OCI-M2 (cell line): ENCODE measurements around the gene CTTNBP2NL.
"Not testable (repeated sequence)": the region's sequence is repeated elsewhere in the genome, so short reads cannot be mapped to it uniquely, and the experiment has no call there.

Experiments used
- DNase-seq: peaks from one replicate; lab custom pipeline; 2025; ENCODE audit not compliant: unreplicated experiment; lab: John Stamatoyannopoulos, UW

CTTNBP2NL gene

GRCh38 chr1:112386024-112386723 is 9.8 kb upstream of the CTTNBP2NL start:
- DNase-seq = no peak

DNA sequence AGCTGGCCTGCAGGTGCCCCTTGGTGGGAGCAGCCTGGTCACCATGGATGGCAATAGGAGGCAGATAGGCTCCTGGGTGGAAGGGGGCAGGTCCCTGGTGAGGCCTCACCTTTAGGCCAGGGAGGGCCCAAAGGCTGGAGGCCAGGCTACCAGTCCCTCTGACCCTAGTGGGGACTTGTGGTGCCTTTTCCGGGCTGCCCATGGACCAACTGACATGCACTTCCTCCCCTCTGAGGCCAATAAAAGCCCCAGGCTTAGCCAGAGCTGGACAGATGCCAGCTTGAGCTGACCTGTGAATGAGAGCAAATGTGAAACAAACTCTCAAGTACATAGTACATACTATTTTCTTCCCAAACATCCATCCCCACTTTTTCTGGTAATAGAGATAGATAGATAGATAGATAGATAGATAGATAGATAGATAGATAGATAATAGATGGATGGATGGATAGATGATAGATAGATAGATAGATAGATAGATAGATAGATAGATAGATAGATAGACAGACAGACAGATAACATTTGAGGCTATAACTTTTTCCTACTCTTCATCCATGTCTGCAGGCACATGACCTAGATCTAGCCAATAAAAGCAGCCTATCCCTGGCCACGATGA is 9.2 kb upstream of the CTTNBP2NL start:
- no peak for DNase-seq

DNA sequence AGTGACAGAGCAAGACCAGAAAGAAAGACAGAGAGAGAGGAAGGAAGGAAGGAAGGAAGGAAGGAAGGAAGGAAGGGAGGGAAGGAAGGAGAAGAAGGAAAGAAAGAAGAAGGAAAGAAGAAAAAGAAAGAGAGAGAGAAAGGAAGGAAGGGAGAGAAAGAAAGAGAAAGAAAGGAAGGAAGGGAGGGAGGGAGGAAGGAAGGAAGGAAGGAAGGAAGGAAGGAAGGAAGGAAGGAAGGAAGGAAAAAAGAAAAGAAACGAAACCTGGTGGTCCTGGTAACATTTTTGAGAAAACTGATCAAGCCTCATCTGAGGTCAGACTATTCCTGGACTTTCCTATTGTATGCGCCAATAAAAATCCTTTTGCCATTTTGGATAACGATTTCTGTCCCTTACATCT is 8.2 kb upstream of the CTTNBP2NL start:
- no peak for DNase-seq

DNA sequence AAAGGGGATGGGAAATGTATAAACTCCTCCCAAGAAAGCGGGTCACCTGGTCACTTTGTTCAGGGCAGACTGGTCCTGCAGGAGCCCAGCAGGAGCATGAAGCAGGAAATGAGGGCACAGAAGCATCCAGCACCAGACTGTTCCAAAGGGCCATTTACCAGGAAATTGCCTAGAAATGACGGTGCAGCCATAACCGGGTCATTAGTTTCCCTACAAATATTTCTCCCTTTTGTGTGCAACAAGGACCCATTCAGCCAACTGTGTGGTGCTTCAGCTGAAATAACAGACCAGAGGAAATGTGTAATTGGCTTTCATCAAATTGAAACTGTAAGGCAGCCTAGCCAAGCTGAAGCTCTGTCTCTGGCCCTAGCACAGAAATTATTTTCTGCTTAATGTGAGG is 7.6 kb upstream of the CTTNBP2NL start:
- no peak for DNase-seq

DNA sequence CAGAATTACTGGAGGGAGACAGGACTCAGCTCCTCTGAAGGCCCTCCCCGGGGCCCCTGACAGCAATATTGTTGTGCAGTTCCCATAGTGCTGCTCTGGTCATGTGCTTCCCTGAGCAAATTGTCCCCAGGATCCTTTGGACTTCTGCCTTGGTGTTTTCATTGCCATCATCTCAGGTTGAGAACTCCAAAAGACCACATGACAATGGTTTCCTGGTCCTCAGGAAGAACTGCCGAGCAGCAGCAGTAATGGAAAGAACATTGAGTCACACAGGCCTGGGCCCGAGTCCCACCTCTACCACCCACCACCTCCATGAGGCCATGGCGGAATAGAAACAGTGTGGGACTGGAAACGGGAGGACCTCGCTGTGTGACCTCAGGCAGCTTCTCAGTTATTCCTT is 6.3 kb upstream of the CTTNBP2NL start:
- DNase-seq = no peak

DNA sequence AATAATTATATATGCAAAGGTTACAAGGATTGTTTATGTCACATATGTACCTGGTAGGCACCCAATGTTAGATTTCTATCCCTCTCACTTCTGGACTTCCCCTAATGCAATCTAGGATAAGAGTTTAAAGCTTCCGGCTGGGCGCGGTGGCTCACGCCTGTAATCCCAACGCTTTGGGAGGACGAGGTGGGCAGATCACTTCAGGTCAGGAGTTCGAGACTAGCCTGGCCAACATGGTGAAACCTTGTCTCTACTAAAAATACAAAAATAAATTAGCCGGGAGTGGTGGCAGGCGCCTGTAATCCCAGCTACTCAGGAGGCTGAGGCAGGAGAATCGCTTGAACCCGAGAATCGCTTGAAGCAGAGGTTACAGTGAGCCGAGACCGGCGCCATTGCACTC is 5.7 kb upstream of the CTTNBP2NL start:
- not testable (repeated sequence) for DNase-seq

DNA sequence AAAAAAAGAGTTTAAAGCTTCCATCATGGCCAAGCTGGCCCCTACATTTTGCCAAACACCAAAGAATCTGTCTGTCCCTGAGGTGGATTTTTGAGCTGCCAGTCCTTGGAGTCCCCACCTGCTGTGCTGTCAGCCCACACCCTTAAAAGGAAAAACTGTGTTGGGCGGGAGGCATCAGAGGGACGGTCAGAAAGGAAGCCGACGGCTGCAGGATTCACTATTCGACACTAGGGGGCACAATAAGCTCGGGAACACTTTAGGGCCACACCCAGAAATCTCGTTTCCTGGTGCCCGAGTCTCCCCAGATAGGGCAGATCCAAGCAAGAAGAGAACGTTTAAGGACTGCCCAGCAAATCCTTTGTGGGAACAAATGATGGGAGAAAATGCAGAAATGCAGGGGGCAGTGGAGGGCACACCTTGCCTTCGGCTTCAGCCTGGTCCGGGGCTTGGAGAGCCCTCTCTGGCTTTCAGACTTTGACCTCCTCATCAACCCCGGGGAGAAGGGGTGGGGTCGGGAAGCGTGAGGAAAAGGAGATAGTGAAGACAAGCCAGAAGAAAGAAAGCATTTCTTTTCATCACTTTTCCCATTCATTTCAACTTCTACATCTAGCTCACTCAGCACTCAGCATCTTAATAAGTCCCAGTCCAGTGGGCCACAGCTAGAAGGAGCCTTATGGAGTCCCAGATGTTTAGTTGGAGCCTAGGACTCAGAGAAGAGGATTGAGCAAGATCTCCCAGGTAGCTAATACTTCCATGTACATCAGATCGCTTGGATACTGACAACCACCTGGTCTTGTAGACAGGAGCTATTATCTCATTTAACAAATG is 5.0 kb upstream of the CTTNBP2NL start:
- peak; percentile 79 for DNase-seq

GRCh38 chr1:112391603-112391940 is 4.4 kb upstream of the CTTNBP2NL start:
- DNase-seq = no peak

- no peak for DNase-seq
Observed at GRCh38 chr1:112393631-112393974, 2.4 kb upstream of the CTTNBP2NL start.

GRCh38 chr1:112394743-112395062 is 1.3 kb upstream of the CTTNBP2NL start:
- DNase-seq = no peak

- DNase-seq = no peak
Observed at GRCh38 chr1:112395256-112395820, 676 bp upstream of the CTTNBP2NL start.

- DNase-seq = no peak
Observed at GRCh38 chr1:112396653-112397471, 848 bp downstream of the CTTNBP2NL start.

DNA sequence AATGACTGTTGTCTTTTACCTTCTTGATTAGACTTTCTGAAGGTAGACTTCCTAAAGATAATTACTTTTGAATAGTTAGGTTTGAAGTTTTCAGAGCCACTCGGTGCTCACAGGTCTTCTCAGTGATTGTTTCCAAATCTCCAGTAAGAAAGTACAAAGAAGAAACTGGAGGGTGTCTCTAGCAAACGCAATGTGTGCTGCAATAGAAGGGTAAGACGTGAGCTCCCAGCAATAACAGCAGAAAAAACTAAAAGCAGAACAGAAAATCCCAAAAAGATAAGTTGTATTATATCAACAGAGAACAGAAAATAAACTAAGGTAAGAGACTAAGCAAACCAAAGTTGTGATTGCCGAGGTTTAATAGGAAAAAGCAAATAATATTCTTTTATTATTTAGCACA is 1.8 kb downstream of the CTTNBP2NL start:
- no peak for DNase-seq

DNA sequence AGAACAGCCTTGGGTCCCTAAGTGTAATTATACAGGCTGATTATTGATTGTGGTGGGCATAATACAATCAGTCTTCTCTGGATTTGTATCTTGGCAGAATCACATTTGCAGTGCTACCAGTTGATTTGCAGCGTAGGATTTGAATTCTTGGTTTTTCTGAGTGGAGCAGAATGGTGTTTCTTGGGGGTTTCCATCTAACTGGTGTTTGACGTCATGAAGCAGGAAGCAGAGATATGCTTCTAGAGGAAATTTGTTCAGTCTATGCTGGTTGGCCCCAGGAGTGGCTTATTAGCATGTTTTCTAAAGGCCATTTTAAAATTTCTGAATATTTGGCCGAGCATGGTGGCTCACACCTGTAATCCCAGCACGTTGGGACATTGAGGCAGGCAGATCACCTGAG is 3.4 kb downstream of the CTTNBP2NL start:
- no peak for DNase-seq

- not testable (repeated sequence) for DNase-seq
Observed at GRCh38 chr1:112400706-112401105, 4.7 kb downstream of the CTTNBP2NL start.

DNA sequence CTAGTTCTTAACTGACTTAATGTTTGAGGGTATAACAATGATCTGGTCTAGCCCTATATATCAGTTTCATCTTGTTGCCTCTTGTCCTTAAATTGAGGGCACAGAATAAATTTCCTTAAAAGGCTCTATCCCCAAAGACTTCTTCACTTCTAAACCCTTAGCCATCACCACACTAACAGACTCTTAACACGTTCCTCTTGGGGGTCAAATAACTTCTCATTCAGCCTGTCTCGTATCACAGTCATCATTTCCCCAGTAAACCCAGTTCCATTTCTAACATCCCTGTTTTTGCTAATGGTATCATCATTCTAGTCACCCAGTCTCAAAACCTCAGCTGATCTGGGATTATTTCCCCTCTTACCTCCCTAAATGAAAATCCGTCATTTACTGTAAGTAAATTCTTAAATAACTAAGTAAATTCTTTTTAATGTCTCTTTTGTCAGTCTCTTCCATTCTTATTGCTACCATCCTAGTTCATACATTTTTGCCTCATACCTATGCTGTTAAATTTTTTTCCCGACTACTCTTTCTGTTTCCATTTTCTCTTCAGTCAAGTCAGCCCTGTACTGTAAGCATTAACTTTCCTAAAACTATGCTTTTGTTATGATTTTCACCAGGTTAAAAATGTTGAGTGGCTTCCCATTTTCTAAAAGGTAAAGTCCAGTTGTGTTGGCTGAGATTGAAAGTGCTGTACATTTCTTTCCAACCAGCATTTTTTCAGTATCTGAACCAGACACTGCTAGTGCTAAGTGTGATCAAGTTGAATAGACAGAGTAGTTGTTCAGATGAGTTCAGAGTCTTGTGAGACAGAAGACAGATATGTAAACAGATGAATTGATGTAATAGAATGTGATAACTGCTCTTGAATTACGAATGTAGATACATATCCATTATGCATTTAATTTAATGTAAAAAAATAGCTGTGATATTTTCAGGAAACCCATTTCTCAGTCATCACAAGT is 6.9 kb downstream of the CTTNBP2NL start:
- DNase-seq = no peak

DNA sequence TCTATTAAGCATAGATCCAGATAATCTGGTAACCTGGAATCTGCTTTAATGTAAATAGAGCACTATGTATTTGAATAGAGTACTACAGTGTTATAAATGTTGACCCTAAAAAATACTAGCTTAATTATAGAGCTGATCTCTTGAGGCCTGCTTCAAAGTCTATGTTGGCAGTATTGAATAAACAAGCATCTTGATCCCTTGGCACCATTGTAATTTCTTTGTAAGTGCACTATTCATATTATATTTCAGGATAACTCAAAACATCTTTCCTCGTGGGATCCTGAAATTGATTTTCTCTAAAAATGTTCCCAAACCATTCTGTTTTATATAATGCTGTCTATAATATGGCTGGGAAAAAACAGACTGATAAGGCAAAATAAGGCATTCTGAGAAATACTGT is 10.8 kb downstream of the CTTNBP2NL start:
- DNase-seq = no peak

DNA sequence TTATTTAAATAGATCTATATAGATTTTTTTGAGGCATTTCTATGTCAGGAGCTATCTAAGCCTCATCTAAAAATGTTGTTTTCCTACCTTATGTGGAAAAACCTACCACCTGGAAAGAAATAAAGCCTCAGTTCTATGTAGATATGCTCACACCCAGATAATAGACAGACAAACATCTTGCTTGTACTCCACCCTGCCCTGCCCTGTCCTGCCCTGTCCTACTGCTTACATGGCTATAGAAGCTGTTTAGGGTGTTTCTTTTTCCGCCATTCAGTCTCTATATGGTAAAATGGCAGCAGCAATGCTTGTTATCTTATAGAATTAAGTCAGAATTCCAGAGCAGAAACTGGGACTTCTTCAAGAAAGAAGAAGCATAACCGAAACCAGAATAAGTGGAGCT is 13.4 kb downstream of the CTTNBP2NL start:
- DNase-seq = no peak

DNA sequence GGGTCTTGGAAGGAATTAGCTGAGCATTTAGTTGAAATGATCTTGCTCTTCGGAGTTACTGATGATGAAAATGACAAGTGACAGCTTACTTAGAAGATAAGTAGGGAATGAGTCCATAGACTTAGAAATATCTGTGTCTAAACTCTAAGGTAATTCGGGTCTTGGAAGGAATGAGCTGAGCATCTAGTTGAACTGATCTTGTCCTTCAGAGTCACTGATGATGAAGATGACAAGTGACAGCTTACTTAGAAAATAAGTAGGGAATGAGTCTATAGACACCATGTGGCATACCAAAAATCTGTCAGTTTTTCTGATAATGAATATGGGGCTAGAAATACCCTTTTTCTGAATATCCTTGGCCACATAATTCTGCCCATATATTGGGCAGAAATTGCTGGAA is 14.7 kb downstream of the CTTNBP2NL start:
- no peak for DNase-seq

DNA sequence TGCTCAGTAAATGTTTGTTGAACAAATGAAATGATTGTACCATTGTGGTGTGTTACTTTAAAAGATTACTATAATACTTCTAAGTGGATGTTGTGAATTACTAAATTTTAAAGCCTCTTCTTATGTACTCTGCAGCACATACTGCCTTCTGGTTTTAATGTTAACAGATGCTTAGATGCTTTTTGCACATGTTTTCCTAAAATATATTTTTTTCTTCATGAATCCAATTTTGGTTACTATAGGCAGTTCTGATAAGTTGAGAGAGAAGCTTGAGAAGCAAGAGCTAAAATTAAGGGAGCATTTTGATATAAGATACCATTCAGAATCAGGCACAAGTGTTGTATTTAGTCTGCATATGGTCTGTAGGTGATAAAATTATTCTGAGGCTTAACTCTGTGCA is 21.3 kb downstream of the CTTNBP2NL start:
- DNase-seq = no peak
